SK-N-SH (cell line): Measurements from ENCODE around the gene COPS9. TPM values are rescaled to one million over a fixed set of nuclear protein-coding genes. Genes with fewer than 3 reads are reported as not detected.

Experiments used
- CTCF ChIA-PET: fragments of 300-600, 350-600 bp; formaldehyde crosslinking; extraction: SDS; loops from one replicate; lab custom pipeline; 2021; lab: Yijun Ruan, JAX
- POLR2A ChIA-PET: fragments of 350-600 bp; sonication (Branson Sonifier 250); formaldehyde crosslinking; extraction: SDS; loops from one replicate; lab custom pipeline; 2020; ENCODE audit warnings: antibody characterized with exemption, inconsistent platforms; lab: Yijun Ruan, JAX
- DNase-seq: peaks from one replicate; pipeline ENCODE4 v3.0.0; 2012
- H2AFZ ChIP-seq: fragments of 200-600 bp; sonication (generic); 2 replicates; pipeline ENCODE4 v1.8.1; 2016; ENCODE audit warnings: antibody characterized with exemption, mild to moderate bottlenecking, low read depth
- H3F3A ChIP-seq: fragments of 200-600 bp; sonication (generic); replicated peaks from 2 replicates; pipeline ENCODE3; 2016; ENCODE audit warnings: antibody characterized with exemption, mild to moderate bottlenecking; ENCODE audit not compliant: insufficient read depth
- H3K27ac ChIP-seq, 2 experiments: fragments of 200-500 bp in 1 of 2; fragments of 200-600 bp in 1 of 2; sonication (Bioruptor generic) in 1 of 2; sonication (generic), shearing (Covaris generic) in 1 of 2; 2 replicates each; pipeline versions ENCODE4 v1.5.1 to v1.6.1; 2014 to 2016; ENCODE audit warnings: low read depth in 2 of 2, inconsistent platforms in 1 of 2, low read length in 1 of 2, mild to moderate bottlenecking in 1 of 2, mixed read lengths in 1 of 2
- H3K27me3 ChIP-seq: fragments of 200-600 bp; sonication (generic), shearing (Covaris generic); 2 replicates; pipeline ENCODE4 v1.6.1; 2016; ENCODE audit warnings: mixed run types; ENCODE audit not compliant: insufficient read depth
- H3K36me3 ChIP-seq, 2 experiments: fragments of 200-500 bp in 1 of 2; fragments of 200-600 bp in 1 of 2; sonication (Bioruptor generic) in 1 of 2; sonication (generic) in 1 of 2; replicated peaks in 1 of 2; 2 replicates each; pipeline versions ENCODE3 to v1.5.1; 2014 to 2016; ENCODE audit warnings: low read length in 1 of 2, mild to moderate bottlenecking in 1 of 2; ENCODE audit not compliant: insufficient read depth in 2 of 2, control insufficient read depth in 1 of 2
- H3K4me1 ChIP-seq, 2 experiments: fragments of 200-500 bp in 1 of 2; fragments of 200-600 bp in 1 of 2; sonication (Bioruptor generic) in 1 of 2; sonication (generic), shearing (Covaris generic) in 1 of 2; 2 replicates each; pipeline versions ENCODE4 v1.5.1 to v1.6.1; 2014 to 2016; ENCODE audit warnings: low read depth in 1 of 2, low read length in 1 of 2, mixed run types in 1 of 2; ENCODE audit not compliant: insufficient read depth in 2 of 2, control insufficient read depth in 1 of 2
- H3K4me2 ChIP-seq: fragments of 200-600 bp; sonication (generic), shearing (Covaris generic); 2 replicates; pipeline ENCODE4 v1.6.1; 2017; ENCODE audit warnings: mixed run types
- H3K4me3 ChIP-seq, 2 experiments: fragments of 200-500 bp in 1 of 2; fragments of 200-600 bp in 1 of 2; sonication (Bioruptor generic) in 1 of 2; sonication (generic), shearing (Covaris generic) in 1 of 2; 2 replicates each; pipeline versions ENCODE4 v1.5.1 to v1.8.1; 2014 to 2016; ENCODE audit warnings: low read depth in 2 of 2, inconsistent platforms in 1 of 2, low read length in 1 of 2, mild to moderate bottlenecking in 1 of 2, mixed read lengths in 1 of 2, moderate library complexity in 1 of 2
- H3K79me2 ChIP-seq: fragments of 200-600 bp; sonication (generic); 2 replicates; pipeline ENCODE4 v1.8.1; 2017; ENCODE audit warnings: mild to moderate bottlenecking; ENCODE audit not compliant: insufficient read depth
- H3K9ac ChIP-seq: fragments of 200-600 bp; sonication (generic); 2 replicates; pipeline ENCODE4 v1.6.1; 2017; ENCODE audit warnings: mixed run types
- H3K9me2 ChIP-seq: fragments of 200-600 bp; sonication (generic); 2 replicates; pipeline ENCODE4 v1.6.1; 2017; ENCODE audit warnings: mixed run types
- H3K9me3 ChIP-seq: fragments of 200-600 bp; sonication (generic); 2 replicates; pipeline ENCODE4 v1.6.1; 2017; ENCODE audit warnings: mixed run types, mild to moderate bottlenecking, moderate library complexity
- H4K20me1 ChIP-seq: fragments of 200-600 bp; sonication (generic); 2 replicates; pipeline ENCODE4 v1.6.1; 2017; ENCODE audit warnings: mild to moderate bottlenecking, mixed run types; ENCODE audit not compliant: insufficient read depth
- CHD2 ChIP-seq: fragments of 150-350 bp; IDR thresholded peaks from 2 replicates; pipeline ENCODE4 v1.6.1; 2018; ENCODE audit warnings: low read length; ENCODE audit not compliant: partially characterized antibody
- EZH2phosphoT487 ChIP-seq: fragments of 200-600 bp; sonication (generic); IDR thresholded peaks from 2 replicates; pipeline ENCODE4 v1.6.1; 2017; ENCODE audit warnings: low read depth, mixed run types, mild to moderate bottlenecking, antibody characterized with exemption, moderate library complexity, borderline replicate concordance
- FOXM1 ChIP-seq: IDR thresholded peaks from 2 replicates; pipeline ENCODE4 v1.4.0; 2012; ENCODE audit warnings: low read depth, mild to moderate bottlenecking
- GABPA ChIP-seq: IDR thresholded peaks from 2 replicates; pipeline ENCODE4 v1.4.0; 2012; ENCODE audit warnings: low read depth, mild to moderate bottlenecking
- IRF3 ChIP-seq: fragments of 150-350 bp; IDR thresholded peaks from 2 replicates; pipeline ENCODE4 v1.6.1; 2016; ENCODE audit warnings: mild to moderate bottlenecking, low read depth, low read length
- JUND ChIP-seq: IDR thresholded peaks from 2 replicates; pipeline ENCODE4 v1.4.0; 2012
- MEF2A ChIP-seq: IDR thresholded peaks from 2 replicates; pipeline ENCODE4 v1.4.0; 2012; ENCODE audit warnings: low read depth, borderline replicate concordance
- NFIC ChIP-seq: IDR thresholded peaks from 2 replicates; pipeline ENCODE4 v1.4.0; 2012; ENCODE audit warnings: borderline replicate concordance
- NRF1 ChIP-seq: IDR thresholded peaks from 2 replicates; pipeline ENCODE4 v1.6.1; 2012; ENCODE audit warnings: low read depth, mild to moderate bottlenecking, low read length
- PBX3 ChIP-seq: IDR thresholded peaks from 2 replicates; pipeline ENCODE4; 2012
- RAD21 ChIP-seq: IDR thresholded peaks from 2 replicates; pipeline ENCODE4 v1.6.1; 2012; ENCODE audit warnings: mild to moderate bottlenecking, low read length
- RCOR1 ChIP-seq: fragments of 150-350 bp; IDR thresholded peaks from 2 replicates; pipeline ENCODE4 v1.6.1; 2017; ENCODE audit warnings: antibody characterized with exemption, low read length
- REST ChIP-seq: IDR thresholded peaks from 2 replicates; pipeline ENCODE4 v1.6.1; 2012; ENCODE audit warnings: mild to moderate bottlenecking, low read depth, low read length, moderate library complexity
- RXRA ChIP-seq: IDR thresholded peaks from 2 replicates; pipeline ENCODE4 v1.4.0; 2012; ENCODE audit warnings: low read depth, mild to moderate bottlenecking, borderline replicate concordance
- SMC3 ChIP-seq: IDR thresholded peaks from 2 replicates; pipeline ENCODE4 v1.6.1; 2012; ENCODE audit warnings: low read depth, low read length, improper control_type of control experiment
- TCF12 ChIP-seq: IDR thresholded peaks from 2 replicates; pipeline ENCODE4 v1.4.0; 2012
- USF1 ChIP-seq: IDR thresholded peaks from 2 replicates; pipeline ENCODE4 v1.4.0; 2012; ENCODE audit warnings: low read depth, borderline replicate concordance
- USF2 ChIP-seq: fragments of 150-350 bp; IDR thresholded peaks from 2 replicates; pipeline ENCODE4 v1.6.1; 2017; ENCODE audit warnings: antibody characterized with exemption, low read length, low read depth, borderline replicate concordance
- YY1 ChIP-seq: IDR thresholded peaks from 2 replicates; pipeline ENCODE4 v1.4.0; 2012; ENCODE audit warnings: low read depth, mild to moderate bottlenecking
- ZBTB33 ChIP-seq: IDR thresholded peaks from 2 replicates; pipeline ENCODE4 v1.4.0; 2012; ENCODE audit warnings: low read depth, borderline replicate concordance
- WGBS: methylation state at CpG from one replicate; pipeline ENCODE4 v1.1.6; 2017; ENCODE audit warnings: low lambda C conversion rate; 5-methylcytosine and 5-hydroxymethylcytosine counted together
- polyA plus RNA-seq, 3 experiments: library from polyadenylated mRNA; depleted of rRNA; stranded (reverse); fragments of >200 nt; gene quantifications; 2 replicates each; pipeline ENCODE4 v1.2.3, GENCODE V29; 2012

Gene COPS9
- polyA plus RNA-seq, 1 of the 3 experiments (the other 2 are of a cell fraction), result 717 TPM

GRCh38 chr2:240182476-240182875 lies 46.4 kb upstream of the COPS9 start:
- TF ChIP-seq TCF12 (no peak), EZH2phosphoT487 (no peak), RXRA (no peak), RAD21 (no peak), USF1 (no peak), SMC3 (no peak), PBX3 (no peak), NFIC (no peak), JUND (no peak)
- TF ChIP-seq, all 33 proteins: peak for 0
- POLR2A ChIA-PET, result no interaction called here
- 40% methylated on average over 3 of the region's 4 CpGs for WGBS
- Histone ChIP-seq H2AFZ (no peak overlapping the region), H3K4me3 (no peak overlapping the region), H3K27me3 (no peaks in the 10 kb centered on the region), H3K9ac (no peak overlapping the region), H4K20me1 (no peaks in the 10 kb centered on the region), H3K36me3 (no peaks in the 10 kb centered on the region), H3K9me2 (no peaks in the 10 kb centered on the region), H3K27ac (no peak overlapping the region), H3K79me2 (no peaks in the 10 kb centered on the region), H3K4me2 (no peak overlapping the region), H3K4me1 (no peaks in the 10 kb centered on the region), H3K9me3 (no peaks in the 10 kb centered on the region), H3F3A (no peaks in the 10 kb centered on the region)
- no peak for DNase-seq
- CTCF ChIA-PET, result interaction anchor here (1.7 kb wide), 1 partner anchor 257 kb away, joined by 4 read pairs; no protein-coding TSS in a partner anchor

- WGBS, result 19% methylated on average over 5 of the region's 5 CpGs
- Histone ChIP-seq H4K20me1 (no peaks in the 10 kb centered on the region), H3K79me2 (no peaks in the 10 kb centered on the region), H3K9ac (no peak overlapping the region), H3K4me2 (no peak overlapping the region), H3F3A (no peaks in the 10 kb centered on the region), H2AFZ (no peak overlapping the region), H3K4me1 (no peaks in the 10 kb centered on the region), H3K27ac (no peak overlapping the region), H3K36me3 (no peaks in the 10 kb centered on the region), H3K4me3 (no peak overlapping the region), H3K9me2 (no peaks in the 10 kb centered on the region), H3K9me3 (no peaks in the 10 kb centered on the region), H3K27me3 (no peaks in the 10 kb centered on the region)
- TF ChIP-seq NRF1 (no peak), RXRA (no peak), TCF12 (no peak), JUND (no peak), GABPA (no peak), NFIC (no peak), ZBTB33 (no peak), REST (no peak), USF2 (no peak), FOXM1 (no peak), MEF2A (no peak), IRF3 (no peak), CHD2 (no peak), RCOR1 (no peak), YY1 (no peak)
- ChIA-PET CTCF (no interaction called here), POLR2A (no interaction called here)
- no peak for DNase-seq
Observed at GRCh38 chr2:240182001-240182400, 45.9 kb upstream of the COPS9 start.
